GM18861 (cell line): ENCODE measurements around the gene NDUFV2.
A peak's percentile ranks its signal among the peaks of the same experiment; 100 is the strongest.

Source experiments
- ATAC-seq: cut with Tn5 transposase; IDR thresholded peaks from one replicate; pipeline ENCODE4 v1.9.1; 2021; ENCODE audit not compliant: unreplicated experiment

NDUFV2 gene

GRCh38 chr18:9102508-9103375 is at the start of gene NDUFV2:
Gene NDUFV2 (plus strand): TSS chr18:9102699. CDS start chr18:9102744, 45 bp downstream.
- ATAC-seq = peak; percentile 83

- ATAC-seq = no peak
Measured at GRCh38 chr18:9053814-9054213, 48.7 kb upstream of the NDUFV2 start.

GRCh38 chr18:9055185-9055584 is 47.3 kb upstream of the NDUFV2 start:
- ATAC-seq = peak; percentile 80

- ATAC-seq = no peak
Measured at GRCh38 chr18:9055626-9056025, 46.9 kb upstream of the NDUFV2 start.

GRCh38 chr18:9057646-9058045 is 44.9 kb upstream of the NDUFV2 start:
- no peak for ATAC-seq

GRCh38 chr18:9058406-9058805 is 44.1 kb upstream of the NDUFV2 start:
- no peak for ATAC-seq

GRCh38 chr18:9062418-9062751 is 40.1 kb upstream of the NDUFV2 start:
- no peak for ATAC-seq

- ATAC-seq = no peak
Measured at GRCh38 chr18:9065864-9066263, 36.6 kb upstream of the NDUFV2 start.

GRCh38 chr18:9066358-9066757 is 36.1 kb upstream of the NDUFV2 start:
- ATAC-seq = no peak

GRCh38 chr18:9066817-9067306 is 35.6 kb upstream of the NDUFV2 start:
- peak; percentile 49 for ATAC-seq

GRCh38 chr18:9067823-9068222 is 34.7 kb upstream of the NDUFV2 start:
- ATAC-seq = no peak

- ATAC-seq = no peak
Measured at GRCh38 chr18:9068346-9068745, 34.2 kb upstream of the NDUFV2 start.

GRCh38 chr18:9069601-9070000 is 32.9 kb upstream of the NDUFV2 start:
- no peak for ATAC-seq

- ATAC-seq = no peak
Measured at GRCh38 chr18:9070212-9070611, 32.3 kb upstream of the NDUFV2 start.

GRCh38 chr18:9079818-9080528 is 22.5 kb upstream of the NDUFV2 start:
- ATAC-seq = no peak

- no peak for ATAC-seq
Measured at GRCh38 chr18:9081940-9082339, 20.6 kb upstream of the NDUFV2 start.

- peak; percentile 85 for ATAC-seq
Measured at GRCh38 chr18:9082711-9083510, 19.6 kb upstream of the NDUFV2 start.

GRCh38 chr18:9086015-9086414 is 16.5 kb upstream of the NDUFV2 start:
- ATAC-seq = no peak

- ATAC-seq = no peak
Measured at GRCh38 chr18:9086624-9087023, 15.9 kb upstream of the NDUFV2 start.

GRCh38 chr18:9087144-9087543 is 15.4 kb upstream of the NDUFV2 start:
- no peak for ATAC-seq

- ATAC-seq = no peak
Measured at GRCh38 chr18:9088252-9088651, 14.2 kb upstream of the NDUFV2 start.
